Astrocyte of the cerebellum (primary cell): ENCODE measurements around the gene ACTN1.

Source experiments
- DNase-seq: peaks from one replicate; pipeline ENCODE4 v3.0.0-alpha.2; 2011; ENCODE audit warnings: low read depth
- H3K4me3 ChIP-seq: 2 replicates; pipeline ENCODE4 v1.5.1; 2011; ENCODE audit warnings: mild to moderate bottlenecking, low read depth, low read length, moderate library complexity
- in situ Hi-C: cut with HindIII; loops from 2 replicates; pipeline ENCODE4 v1.10.0; 2017; ENCODE audit warnings: low sequenced_read_pairs
- TF ChIP-seq, protein P1 (sequence below): IDR thresholded peaks from 2 replicates; pipeline ENCODE4 v1.5.1; 2012; ENCODE audit warnings: low read length, low read depth, moderate library complexity, mild to moderate bottlenecking; ENCODE audit errors: missing control alignments

ACTN1 gene

DNA sequence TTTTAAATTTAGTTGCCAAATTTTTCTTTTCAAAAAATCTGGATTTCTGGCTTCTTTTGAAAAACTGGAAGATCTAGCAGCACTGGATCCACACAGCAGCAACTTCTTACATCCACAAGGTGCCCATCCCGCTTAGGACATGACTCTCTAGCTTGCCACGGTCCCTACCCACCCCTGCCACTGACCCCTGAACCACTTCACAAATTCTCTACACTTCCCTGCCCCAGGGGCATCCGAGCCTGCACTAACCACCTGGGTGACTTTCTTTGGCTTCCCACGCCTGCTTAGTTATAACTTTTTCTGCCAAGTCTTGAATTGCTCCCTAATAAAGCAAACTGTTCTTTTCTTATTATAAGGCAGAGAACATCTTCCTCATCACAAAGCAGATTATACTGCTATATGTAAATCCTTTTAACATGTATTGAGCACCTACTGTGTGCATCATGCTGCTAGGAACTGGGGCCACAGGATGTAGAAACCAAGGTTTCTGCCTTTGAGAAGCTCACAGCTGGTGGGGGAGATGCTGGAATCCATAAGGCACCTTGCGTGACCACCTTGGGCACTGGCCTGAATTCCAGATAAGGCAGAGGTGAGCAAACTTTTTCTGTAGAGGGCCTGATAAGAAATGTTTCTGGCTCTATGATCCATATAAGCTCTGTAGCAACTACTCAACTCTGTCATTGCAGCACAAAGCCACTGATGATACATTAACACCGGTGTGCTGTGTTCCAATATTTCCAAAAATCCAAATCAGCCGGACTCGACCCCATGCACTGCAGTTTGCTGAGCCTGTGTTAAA is 59.8 kb downstream of the ACTN1 start:
- TF ChIP-seq, protein P1, sequence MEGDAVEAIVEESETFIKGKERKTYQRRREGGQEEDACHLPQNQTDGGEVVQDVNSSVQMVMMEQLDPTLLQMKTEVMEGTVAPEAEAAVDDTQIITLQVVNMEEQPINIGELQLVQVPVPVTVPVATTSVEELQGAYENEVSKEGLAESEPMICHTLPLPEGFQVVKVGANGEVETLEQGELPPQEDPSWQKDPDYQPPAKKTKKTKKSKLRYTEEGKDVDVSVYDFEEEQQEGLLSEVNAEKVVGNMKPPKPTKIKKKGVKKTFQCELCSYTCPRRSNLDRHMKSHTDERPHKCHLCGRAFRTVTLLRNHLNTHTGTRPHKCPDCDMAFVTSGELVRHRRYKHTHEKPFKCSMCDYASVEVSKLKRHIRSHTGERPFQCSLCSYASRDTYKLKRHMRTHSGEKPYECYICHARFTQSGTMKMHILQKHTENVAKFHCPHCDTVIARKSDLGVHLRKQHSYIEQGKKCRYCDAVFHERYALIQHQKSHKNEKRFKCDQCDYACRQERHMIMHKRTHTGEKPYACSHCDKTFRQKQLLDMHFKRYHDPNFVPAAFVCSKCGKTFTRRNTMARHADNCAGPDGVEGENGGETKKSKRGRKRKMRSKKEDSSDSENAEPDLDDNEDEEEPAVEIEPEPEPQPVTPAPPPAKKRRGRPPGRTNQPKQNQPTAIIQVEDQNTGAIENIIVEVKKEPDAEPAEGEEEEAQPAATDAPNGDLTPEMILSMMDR, result no peak
- DNase-seq, result no peak
- in situ Hi-C loops, result no loop called here

DNA sequence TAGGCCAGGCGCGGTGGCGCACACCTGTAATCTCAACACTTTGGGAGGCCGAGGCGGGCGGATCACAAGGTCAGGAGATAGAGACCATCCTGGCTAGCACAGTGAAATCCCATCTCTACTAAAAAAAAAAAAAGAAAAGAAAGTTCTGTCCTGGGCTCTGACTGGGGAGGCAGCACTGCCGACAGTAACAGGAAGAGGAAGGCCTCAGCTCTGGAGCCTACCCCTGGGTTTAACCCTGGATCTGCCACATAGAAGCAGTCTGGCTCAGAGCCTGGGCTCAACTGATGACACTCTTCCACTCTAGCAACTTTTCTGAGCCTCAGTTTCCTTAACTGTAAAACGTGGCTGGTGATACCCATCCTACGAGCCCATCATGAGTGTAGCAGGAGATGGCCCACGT is 60.5 kb downstream of the ACTN1 start:
- no peak overlapping the region for H3K4me3 ChIP-seq
- no peak for DNase-seq
- TF ChIP-seq, protein P1, result no peak
- in situ Hi-C loops, result no loop called here

More for the DNA sequence above, 59.8 kb downstream of the ACTN1 start:
- H3K4me3 ChIP-seq, result no peak overlapping the region

DNA sequence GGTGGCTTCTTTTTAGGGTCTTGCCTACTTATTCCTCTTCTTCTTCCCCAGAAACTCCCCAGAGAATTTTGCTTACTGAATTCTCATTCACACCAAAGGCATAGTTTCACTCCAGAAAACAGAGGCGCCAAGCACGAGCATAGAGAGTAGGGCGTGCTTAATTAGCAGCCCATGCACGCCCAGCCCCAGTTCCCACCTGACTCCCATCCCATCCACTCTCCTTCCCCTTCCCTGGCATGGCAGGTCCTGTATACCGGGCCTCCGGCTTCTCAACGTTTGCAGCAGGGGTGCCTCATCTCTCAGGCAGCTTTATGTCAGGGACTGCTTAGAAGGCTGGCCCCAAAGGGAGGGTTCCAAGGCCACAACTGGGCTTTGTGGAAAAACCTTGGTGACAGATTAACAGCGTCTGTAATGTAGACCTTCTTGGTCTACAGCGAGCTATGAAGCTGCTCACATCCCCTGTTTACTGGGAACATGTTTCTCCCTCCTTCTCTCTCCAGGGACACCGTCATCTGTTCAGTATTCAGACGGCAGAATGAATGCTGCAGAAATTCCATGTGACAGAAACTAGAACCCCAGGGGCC is 62.7 kb downstream of the ACTN1 start:
- DNase-seq, result no peak
- TF ChIP-seq, protein P1, result no peak
- in situ Hi-C loops, result no loop called here
- H3K4me3 ChIP-seq, result no peak overlapping the region

DNA sequence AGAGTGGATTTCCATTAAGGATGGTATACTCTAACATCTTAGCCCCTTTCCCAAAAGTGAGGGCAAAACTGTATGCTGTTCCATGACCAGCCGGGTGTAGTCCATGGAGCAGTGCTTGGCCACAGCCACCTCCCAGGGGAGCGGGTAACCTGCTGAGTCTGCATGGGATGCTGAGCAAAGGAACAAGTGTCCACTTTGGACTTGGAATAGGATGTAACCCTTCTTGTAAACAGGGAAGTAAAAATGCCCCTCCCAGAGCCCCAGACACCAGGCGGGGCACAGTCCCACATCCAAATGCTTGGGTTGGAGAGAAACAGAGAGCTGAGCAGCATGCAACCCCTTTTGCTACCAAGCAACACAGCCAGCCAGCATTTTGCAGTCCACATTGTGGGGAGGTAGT is 65.6 kb downstream of the ACTN1 start:
- H3K4me3 ChIP-seq, result no peak overlapping the region
- TF ChIP-seq, protein P1, result no peak
- in situ Hi-C loops, result no loop called here
- DNase-seq, result no peak

DNA sequence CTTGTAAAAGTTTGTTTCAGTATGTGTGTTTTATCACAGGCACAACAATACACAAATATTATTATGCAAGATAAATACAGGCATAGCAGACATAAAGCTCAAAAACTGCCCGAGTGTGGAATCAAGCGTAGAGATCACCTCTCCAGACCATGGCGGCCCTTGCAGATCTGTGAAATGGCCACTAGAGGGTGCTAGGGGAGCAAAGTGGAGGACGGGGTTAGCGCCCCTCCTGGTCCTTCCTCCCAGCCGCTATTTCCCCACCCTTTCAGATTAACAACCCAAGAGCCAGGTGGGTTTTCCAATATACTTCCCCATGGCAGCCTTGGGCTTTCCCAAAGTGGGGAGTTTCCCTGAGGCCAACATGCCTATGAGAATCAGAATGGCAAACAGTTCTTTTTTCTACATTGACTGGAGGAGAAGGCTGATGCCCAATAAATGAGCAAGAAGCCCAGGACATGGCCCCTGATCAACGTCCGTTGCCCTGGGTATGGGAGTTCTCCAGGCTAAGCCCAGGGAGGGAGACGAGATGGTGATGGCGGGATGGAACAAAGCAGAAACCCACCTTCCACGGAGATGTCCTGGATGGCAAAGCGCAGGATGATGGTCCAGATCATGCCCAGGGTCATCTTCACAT is 67.4 kb downstream of the ACTN1 start:
- DNase-seq, result peak; percentile 65
- in situ Hi-C loops, result no loop called here
- H3K4me3 ChIP-seq, result no peak overlapping the region
- TF ChIP-seq, protein P1, result peak; percentile 99

DNA sequence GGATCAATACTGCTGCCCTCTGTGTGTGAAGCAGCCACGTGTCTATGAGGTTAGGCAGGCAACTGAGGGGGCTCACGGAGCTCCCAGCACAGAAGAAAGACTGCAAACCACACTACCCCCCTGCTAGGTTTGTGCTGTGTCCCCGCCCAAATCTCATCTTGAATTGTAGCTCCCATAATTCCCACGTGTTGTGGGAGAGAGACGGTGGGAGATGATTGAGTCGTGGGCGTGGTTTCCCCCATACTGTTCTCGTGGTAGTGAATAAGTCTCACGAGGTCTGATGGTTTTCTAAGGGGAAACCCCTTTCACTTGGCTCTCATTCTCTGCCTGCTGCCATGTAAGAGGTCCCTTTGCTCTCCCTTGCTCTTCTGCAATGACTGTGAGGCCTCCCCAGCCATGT is 68.6 kb downstream of the ACTN1 start:
- in situ Hi-C loops, result no loop called here
- H3K4me3 ChIP-seq, result no peak overlapping the region
- TF ChIP-seq, protein P1, result no peak
- DNase-seq, result peak; percentile 31
